GM19025 (cell line): ENCODE data around the gene SOX12.
"Not testable (repeated sequence)": the region's sequence is repeated elsewhere in the genome, so short reads cannot be mapped to it uniquely, and the experiment has no call there.

ENCODE experiments used
- ATAC-seq: cut with Tn5 transposase; IDR thresholded peaks from one replicate; pipeline ENCODE4 v1.9.1; 2021; ENCODE audit warnings: mild to moderate bottlenecking, low read depth, moderate library complexity; ENCODE audit not compliant: unreplicated experiment

Gene SOX12

DNA sequence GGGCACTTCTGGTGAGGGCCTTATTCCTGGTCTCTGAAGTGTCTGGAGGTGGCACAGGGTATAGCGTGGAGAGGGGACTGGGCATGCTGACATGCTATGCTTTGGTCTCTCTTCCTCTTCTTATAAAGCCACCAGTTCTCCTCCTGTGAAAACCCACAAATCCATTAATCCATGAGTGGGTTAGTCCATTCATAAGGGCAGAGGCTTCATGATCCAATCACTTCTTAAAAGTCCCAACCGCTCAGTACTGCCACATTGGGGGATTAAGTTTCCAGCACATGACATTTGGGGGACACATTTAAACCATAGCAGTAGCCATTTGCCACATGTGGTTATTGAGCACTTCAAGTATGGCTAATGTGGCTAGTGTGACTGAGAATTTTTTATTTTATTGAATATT lies 51.4 kb downstream of the SOX12 start:
- no peak for ATAC-seq

DNA sequence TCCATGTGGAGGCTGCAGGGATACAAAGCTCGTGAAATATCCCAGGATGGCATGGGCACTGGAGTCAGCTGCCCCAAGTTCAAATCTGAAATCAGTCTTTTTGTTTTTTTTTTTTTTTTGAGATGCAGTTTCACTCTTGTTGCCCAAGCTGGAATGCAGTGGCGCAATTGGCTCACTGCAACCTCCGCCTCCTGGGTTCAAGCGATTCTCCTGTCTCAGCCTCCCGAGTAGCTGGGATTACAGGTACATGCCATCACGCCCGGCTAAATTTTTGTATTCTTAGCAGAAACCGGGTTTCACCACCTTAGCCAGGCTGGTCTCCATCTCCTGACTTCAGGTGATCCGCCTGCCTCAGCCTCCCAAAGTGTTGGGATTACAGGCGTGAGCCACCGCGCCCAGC lies 52.2 kb downstream of the SOX12 start:
- ATAC-seq, result not testable (repeated sequence)

DNA sequence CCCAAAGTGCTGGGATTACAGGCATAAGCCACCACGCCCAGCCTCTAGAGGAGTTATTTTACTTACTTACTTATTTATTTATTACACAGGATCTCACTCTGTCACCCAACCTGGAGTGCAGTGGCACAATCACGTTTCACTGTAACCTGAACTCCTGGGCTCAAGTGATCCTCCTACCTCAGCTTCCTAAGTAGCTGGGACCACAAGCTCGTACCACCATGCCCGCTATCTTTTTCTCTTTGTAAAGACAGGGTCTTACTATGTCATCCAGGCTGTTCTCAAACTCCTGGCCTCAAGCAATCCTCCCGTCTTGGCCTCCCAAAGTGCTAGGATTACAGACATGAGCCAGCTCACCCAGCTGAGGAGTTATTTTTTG lies 53.6 kb downstream of the SOX12 start:
- no peak for ATAC-seq
